ENCODE results near the gene HDLBP. TPM values are rescaled to one million over a fixed set of nuclear protein-coding genes. Genes with fewer than 3 reads are reported as not detected.

HDLBP gene
- total and polyA plus RNA-seq, 2 experiments from 2014 or later, result 613 to 711 TPM

- no peaks in the 10 kb centered on the region for H3K27me3 ChIP-seq (replicated peaks; ENCODE audit: insufficient read depth)
These were observed 25.9 kb downstream of the HDLBP start for GRCh38 chr2:241289597-241289996.

GRCh38 chr2:241289053-241289452 is 26.4 kb downstream of the HDLBP start:
- 69 to 73% methylated on average over 4 of the region's 4 CpGs for WGBS, 2 experiments (ENCODE audit: low coverage in 1 of 2, low lambda C conversion rate in 2 of 2, missing lambda C conversion rate in 2 of 2)
- in situ Hi-C loops (cut with MboI), result no loop called here
- peaks cover 4% of the 10 kb centered on the region; the same call in 1 of the 2 replicates for H4K20me1 ChIP-seq (ENCODE audit: insufficient read depth)

More at GRCh38 chr2:241289597-241289996, 25.9 kb downstream of the HDLBP start:
- Histone ChIP-seq H3K9me2 (ENCODE audit: insufficient read depth) (no peaks in the 10 kb centered on the region), H3K4me2 (ENCODE audit: unreplicated experiment) (no peak overlapping the region), H3K9me3 (ENCODE audit: low read depth) (no peaks in the 10 kb centered on the region), H3K4me3 (no peak overlapping the region), H2AFZ (no peak overlapping the region), H3F3A (ENCODE audit: insufficient read depth) (peaks cover 5% of the 10 kb centered on the region), H4K20me1 (ENCODE audit: insufficient read depth) (peaks cover 4% of the 10 kb centered on the region; the same call in 1 of the 2 replicates), H3K36me3 (ENCODE audit: low read depth) (no peaks in the 10 kb centered on the region), H3K4me1 (ENCODE audit: insufficient read depth) (0 out of 2 replicates have a peak, but pooled peaks cover 9% of the 10 kb centered on the region), H3K79me2 (ENCODE audit: insufficient read depth) (peaks cover 100% of the 10 kb centered on the region), H3K27ac (no peak overlapping the region), H3K9ac (no peak overlapping the region)
- TF ChIP-seq EZH2phosphoT487 (IDR thresholded peaks at IDR 0.05; ENCODE audit: insufficient read depth, low read depth), result no peak
- no peak for TF ChIP-seq EZH2 (IDR thresholded peaks at IDR 0.05; ENCODE audit: insufficient read depth, poor library complexity, severe bottlenecking)
- in situ Hi-C loops (cut with MboI), result no loop called here
- 55 to 66% methylated on average over 3 of the region's 3 CpGs for WGBS, 2 experiments (ENCODE audit: low coverage in 1 of 2, low lambda C conversion rate in 2 of 2, missing lambda C conversion rate in 2 of 2)
- DNase-seq, result no peak

GRCh38 chr2:241288324-241288888 is 27.1 kb downstream of the HDLBP start:
- DNase-seq, result no peak
- H3K27ac ChIP-seq, result no peak overlapping the region
- no peaks in the 10 kb centered on the region for H3K9me3 ChIP-seq (ENCODE audit: low read depth)
- no peak for TF ChIP-seq EZH2phosphoT487 (IDR thresholded peaks at IDR 0.05; ENCODE audit: insufficient read depth, low read depth)
- no peak for TF ChIP-seq EZH2 (IDR thresholded peaks at IDR 0.05; ENCODE audit: insufficient read depth, poor library complexity, severe bottlenecking)
- H3K4me2 ChIP-seq (ENCODE audit: unreplicated experiment), result no peak overlapping the region
- no peaks in the 10 kb centered on the region for H3K27me3 ChIP-seq (replicated peaks; ENCODE audit: insufficient read depth)
- H3K79me2 ChIP-seq (ENCODE audit: insufficient read depth), result peaks cover 100% of the 10 kb centered on the region
- H2AFZ ChIP-seq, result no peak overlapping the region
- H3K9me2 ChIP-seq (ENCODE audit: insufficient read depth), result no peaks in the 10 kb centered on the region
- WGBS, 2 experiments (ENCODE audit: low coverage in 1 of 2, low lambda C conversion rate in 2 of 2, missing lambda C conversion rate in 2 of 2), result 94 to 98% methylated on average over 3 of the region's 3 CpGs
- H3K4me3 ChIP-seq, result no peak overlapping the region
- 0 out of 2 replicates have a peak, but pooled peaks cover 3% of the 10 kb centered on the region for H3K4me1 ChIP-seq (ENCODE audit: insufficient read depth)
- H3K9ac ChIP-seq, result no peak overlapping the region
- no peaks in the 10 kb centered on the region for H3K36me3 ChIP-seq (ENCODE audit: low read depth)
- H4K20me1 ChIP-seq (ENCODE audit: insufficient read depth), result peaks cover 4% of the 10 kb centered on the region; the same call in 1 of the 2 replicates
- in situ Hi-C loops (cut with MboI), result no loop called here
- peaks cover 5% of the 10 kb centered on the region for H3F3A ChIP-seq (ENCODE audit: insufficient read depth)

More at GRCh38 chr2:241289053-241289452, 26.4 kb downstream of the HDLBP start:
- H3K4me1 ChIP-seq (ENCODE audit: insufficient read depth), result 0 out of 2 replicates have a peak, but pooled peaks cover 9% of the 10 kb centered on the region
- H3K9me2 ChIP-seq (ENCODE audit: insufficient read depth), result no peaks in the 10 kb centered on the region
- H3K36me3 ChIP-seq (ENCODE audit: low read depth), result no peaks in the 10 kb centered on the region
- no peak overlapping the region for H3K27ac ChIP-seq
- no peak overlapping the region for H2AFZ ChIP-seq
- H3K4me3 ChIP-seq, result no peak overlapping the region
- no peaks in the 10 kb centered on the region for H3K27me3 ChIP-seq (replicated peaks; ENCODE audit: insufficient read depth)
- peaks cover 5% of the 10 kb centered on the region for H3F3A ChIP-seq (ENCODE audit: insufficient read depth)
- no peaks in the 10 kb centered on the region for H3K9me3 ChIP-seq (ENCODE audit: low read depth)
- peaks cover 100% of the 10 kb centered on the region for H3K79me2 ChIP-seq (ENCODE audit: insufficient read depth)
- TF ChIP-seq EZH2phosphoT487 (IDR thresholded peaks at IDR 0.05; ENCODE audit: insufficient read depth, low read depth) (no peak), EZH2 (IDR thresholded peaks at IDR 0.05; ENCODE audit: insufficient read depth, poor library complexity, severe bottlenecking) (no peak)
- no peak overlapping the region for H3K4me2 ChIP-seq (ENCODE audit: unreplicated experiment)
- DNase-seq, result peak; percentile 7
- H3K9ac ChIP-seq, result no peak overlapping the region

- Histone ChIP-seq H3K27ac (no peak overlapping the region), H3K4me1 (ENCODE audit: insufficient read depth) (no peaks in the 10 kb centered on the region), H3K4me2 (ENCODE audit: unreplicated experiment) (no peak overlapping the region), H4K20me1 (ENCODE audit: insufficient read depth) (peaks cover 4% of the 10 kb centered on the region; the same call in 1 of the 2 replicates), H3K9ac (no peak overlapping the region), H3F3A (ENCODE audit: insufficient read depth) (peaks cover 8% of the 10 kb centered on the region; the same call in 1 of the 2 replicates), H3K4me3 (no peak overlapping the region), H2AFZ (no peak overlapping the region), H3K79me2 (ENCODE audit: insufficient read depth) (peaks cover 100% of the 10 kb centered on the region), H3K36me3 (ENCODE audit: low read depth) (no peaks in the 10 kb centered on the region), H3K9me2 (ENCODE audit: insufficient read depth) (no peaks in the 10 kb centered on the region), H3K9me3 (ENCODE audit: low read depth) (no peaks in the 10 kb centered on the region), H3K27me3 (replicated peaks; ENCODE audit: insufficient read depth) (no peaks in the 10 kb centered on the region)
- 80 to 87% methylated on average over 9 of the region's 9 CpGs for WGBS, 2 experiments (ENCODE audit: low coverage in 1 of 2, low lambda C conversion rate in 2 of 2, missing lambda C conversion rate in 2 of 2)
- DNase-seq, result no peak
- TF ChIP-seq EZH2phosphoT487 (IDR thresholded peaks at IDR 0.05; ENCODE audit: insufficient read depth, low read depth), result no peak
- no peak for TF ChIP-seq EZH2 (IDR thresholded peaks at IDR 0.05; ENCODE audit: insufficient read depth, poor library complexity, severe bottlenecking)
- in situ Hi-C loops (cut with MboI), result no loop called here
These were observed 29.0 kb downstream of the HDLBP start for GRCh38 chr2:241286348-241287090.
